GM23338 (cell line): Measurements from ENCODE around the gene TCEA2. TPM values are rescaled to one million over a fixed set of nuclear protein-coding genes. Genes with fewer than 3 reads are reported as not detected.

Experiments used
- EZH2 ChIP-seq: fragments of 200-600 bp; sonication (generic); IDR thresholded peaks from one replicate; pipeline ENCODE4 v1.8.0; 2017; ENCODE audit warnings: antibody characterized with exemption, mild to moderate bottlenecking, low read depth; ENCODE audit not compliant: unreplicated experiment
- JUNB ChIP-seq: IDR thresholded peaks from one replicate; pipeline ENCODE4 v1.6.1; 2016; ENCODE audit warnings: antibody characterized with exemption; ENCODE audit not compliant: unreplicated experiment
- POLR2AphosphoS5 ChIP-seq: IDR thresholded peaks from 2 replicates; pipeline ENCODE4 v1.6.1; 2016; ENCODE audit warnings: antibody characterized with exemption, low read depth
- STAT1 ChIP-seq: IDR thresholded peaks from one replicate; pipeline ENCODE4 v1.6.1; 2016; ENCODE audit warnings: antibody characterized with exemption; ENCODE audit not compliant: unreplicated experiment
- ZNF114 ChIP-seq: fragments of 250-450 bp; sonication (Bioruptor Pico); IDR thresholded peaks from 2 replicates; pipeline ENCODE4 v1.5.0; 2020; ENCODE audit warnings: mild to moderate bottlenecking, moderate library complexity
- ZNF331 ChIP-seq: fragments of 250-450 bp; sonication (Bioruptor Pico); IDR thresholded peaks from 2 replicates; pipeline ENCODE4 v1.5.0; 2020; ENCODE audit warnings: low read depth, mild to moderate bottlenecking, moderate library complexity
- polyA plus RNA-seq: library from polyadenylated mRNA; unstranded; fragments of >200 nt; fragmentation: Nextera tagmentation; extraction: Ambion mirVana; gene quantifications from 2 replicates; pipeline ENCODE4 v1.2.1, GENCODE V29; 2016
- total RNA-seq: library from RNA; depleted of rRNA; stranded (reverse); fragments of >200 nt; shearing (Covaris generic); gene quantifications from 2 replicates; pipeline ENCODE4 v1.2.3, GENCODE V29; 2014
- TF ChIP-seq, protein P1 (sequence below): fragments of 250-450 bp; sonication (Bioruptor Pico); IDR thresholded peaks from 2 replicates; pipeline ENCODE4 v1.5.0; 2020; ENCODE audit warnings: mild to moderate bottlenecking, moderate library complexity
- TF ChIP-seq, protein P2 (sequence below): IDR thresholded peaks from 2 replicates; pipeline ENCODE4 v1.6.1; 2016; ENCODE audit warnings: antibody characterized with exemption

Gene TCEA2
- total and polyA plus RNA-seq, 2 experiments from 2014 or later, result 21.0 to 54.4 TPM

DNA sequence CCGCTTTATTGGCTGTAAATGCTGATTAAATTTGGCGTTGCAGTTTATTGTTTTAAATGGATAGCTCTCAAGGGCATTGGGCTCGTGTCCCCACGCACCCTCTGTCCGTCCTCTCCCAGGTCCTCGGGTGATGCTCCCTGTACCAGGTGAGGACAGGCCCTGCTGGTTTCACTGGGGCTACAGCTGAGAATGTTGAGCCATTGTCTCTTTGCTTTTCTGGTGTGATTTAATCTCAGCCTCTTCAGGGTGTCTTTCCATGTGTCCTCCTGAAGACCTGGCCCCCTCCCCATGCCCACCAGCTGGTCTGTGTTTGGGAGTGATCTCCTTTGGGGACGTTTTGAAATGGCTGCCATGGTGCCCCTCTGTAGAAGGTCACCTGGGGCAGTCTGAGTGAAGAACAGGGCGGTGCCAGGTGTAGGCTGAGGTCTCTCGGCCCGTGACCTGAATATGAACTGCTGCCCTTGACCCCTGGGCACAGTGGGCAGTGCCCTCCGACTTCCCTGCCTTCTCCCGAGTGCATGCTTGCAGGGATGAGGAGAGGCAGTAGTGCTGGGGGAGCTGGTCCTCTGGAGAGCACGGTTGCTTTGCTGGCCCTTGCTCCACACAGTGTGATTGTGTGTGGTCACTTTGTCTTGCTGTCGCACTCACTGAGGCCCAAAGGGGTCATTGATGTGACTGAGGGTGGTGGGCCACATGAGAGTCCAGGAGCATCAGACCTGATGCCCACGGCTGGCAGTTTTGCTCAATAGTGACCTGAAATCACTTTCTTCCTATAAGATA is 39.4 kb upstream of the TCEA2 start (continued):
- TF ChIP-seq, protein P1, sequence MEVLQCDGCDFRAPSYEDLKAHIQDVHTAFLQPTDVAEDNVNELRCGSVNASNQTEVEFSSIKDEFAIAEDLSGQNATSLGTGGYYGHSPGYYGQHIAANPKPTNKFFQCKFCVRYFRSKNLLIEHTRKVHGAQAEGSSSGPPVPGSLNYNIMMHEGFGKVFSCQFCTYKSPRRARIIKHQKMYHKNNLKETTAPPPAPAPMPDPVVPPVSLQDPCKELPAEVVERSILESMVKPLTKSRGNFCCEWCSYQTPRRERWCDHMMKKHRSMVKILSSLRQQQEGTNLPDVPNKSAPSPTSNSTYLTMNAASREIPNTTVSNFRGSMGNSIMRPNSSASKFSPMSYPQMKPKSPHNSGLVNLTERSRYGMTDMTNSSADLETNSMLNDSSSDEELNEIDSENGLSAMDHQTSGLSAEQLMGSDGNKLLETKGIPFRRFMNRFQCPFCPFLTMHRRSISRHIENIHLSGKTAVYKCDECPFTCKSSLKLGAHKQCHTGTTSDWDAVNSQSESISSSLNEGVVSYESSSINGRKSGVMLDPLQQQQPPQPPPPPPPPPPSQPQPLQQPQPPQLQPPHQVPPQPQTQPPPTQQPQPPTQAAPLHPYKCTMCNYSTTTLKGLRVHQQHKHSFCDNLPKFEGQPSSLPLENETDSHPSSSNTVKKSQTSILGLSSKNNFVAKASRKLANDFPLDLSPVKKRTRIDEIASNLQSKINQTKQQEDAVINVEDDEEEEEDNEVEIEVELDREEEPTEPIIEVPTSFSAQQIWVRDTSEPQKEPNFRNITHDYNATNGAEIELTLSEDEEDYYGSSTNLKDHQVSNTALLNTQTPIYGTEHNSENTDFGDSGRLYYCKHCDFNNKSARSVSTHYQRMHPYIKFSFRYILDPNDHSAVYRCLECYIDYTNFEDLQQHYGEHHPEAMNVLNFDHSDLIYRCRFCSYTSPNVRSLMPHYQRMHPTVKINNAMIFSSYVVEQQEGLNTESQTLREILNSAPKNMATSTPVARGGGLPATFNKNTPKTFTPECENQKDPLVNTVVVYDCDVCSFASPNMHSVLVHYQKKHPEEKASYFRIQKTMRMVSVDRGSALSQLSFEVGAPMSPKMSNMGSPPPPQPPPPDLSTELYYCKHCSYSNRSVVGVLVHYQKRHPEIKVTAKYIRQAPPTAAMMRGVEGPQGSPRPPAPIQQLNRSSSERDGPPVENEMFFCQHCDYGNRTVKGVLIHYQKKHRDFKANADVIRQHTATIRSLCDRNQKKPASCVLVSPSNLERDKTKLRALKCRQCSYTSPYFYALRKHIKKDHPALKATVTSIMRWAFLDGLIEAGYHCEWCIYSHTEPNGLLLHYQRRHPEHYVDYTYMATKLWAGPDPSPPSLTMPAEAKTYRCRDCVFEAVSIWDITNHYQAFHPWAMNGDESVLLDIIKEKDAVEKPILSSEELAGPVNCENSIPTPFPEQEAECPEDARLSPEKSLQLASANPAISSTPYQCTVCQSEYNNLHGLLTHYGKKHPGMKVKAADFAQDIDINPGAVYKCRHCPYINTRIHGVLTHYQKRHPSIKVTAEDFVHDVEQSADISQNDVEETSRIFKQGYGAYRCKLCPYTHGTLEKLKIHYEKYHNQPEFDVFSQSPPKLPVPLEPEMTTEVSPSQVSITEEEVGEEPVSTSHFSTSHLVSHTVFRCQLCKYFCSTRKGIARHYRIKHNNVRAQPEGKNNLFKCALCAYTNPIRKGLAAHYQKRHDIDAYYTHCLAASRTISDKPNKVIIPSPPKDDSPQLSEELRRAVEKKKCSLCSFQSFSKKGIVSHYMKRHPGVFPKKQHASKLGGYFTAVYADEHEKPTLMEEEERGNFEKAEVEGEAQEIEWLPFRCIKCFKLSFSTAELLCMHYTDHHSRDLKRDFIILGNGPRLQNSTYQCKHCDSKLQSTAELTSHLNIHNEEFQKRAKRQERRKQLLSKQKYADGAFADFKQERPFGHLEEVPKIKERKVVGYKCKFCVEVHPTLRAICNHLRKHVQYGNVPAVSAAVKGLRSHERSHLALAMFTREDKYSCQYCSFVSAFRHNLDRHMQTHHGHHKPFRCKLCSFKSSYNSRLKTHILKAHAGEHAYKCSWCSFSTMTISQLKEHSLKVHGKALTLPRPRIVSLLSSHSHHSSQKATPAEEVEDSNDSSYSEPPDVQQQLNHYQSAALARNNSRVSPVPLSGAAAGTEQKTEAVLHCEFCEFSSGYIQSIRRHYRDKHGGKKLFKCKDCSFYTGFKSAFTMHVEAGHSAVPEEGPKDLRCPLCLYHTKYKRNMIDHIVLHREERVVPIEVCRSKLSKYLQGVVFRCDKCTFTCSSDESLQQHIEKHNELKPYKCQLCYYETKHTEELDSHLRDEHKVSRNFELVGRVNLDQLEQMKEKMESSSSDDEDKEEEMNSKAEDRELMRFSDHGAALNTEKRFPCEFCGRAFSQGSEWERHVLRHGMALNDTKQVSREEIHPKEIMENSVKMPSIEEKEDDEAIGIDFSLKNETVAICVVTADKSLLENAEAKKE (CRISPR knock-in tag), result no peak
- TF ChIP-seq ZNF114 (CRISPR knock-in tag) (no peak), STAT1 (no peak), POLR2AphosphoS5 (no peak), EZH2 (no peak), ZNF331 (CRISPR knock-in tag) (no peak), JUNB (no peak)
- TF ChIP-seq, protein P2, sequence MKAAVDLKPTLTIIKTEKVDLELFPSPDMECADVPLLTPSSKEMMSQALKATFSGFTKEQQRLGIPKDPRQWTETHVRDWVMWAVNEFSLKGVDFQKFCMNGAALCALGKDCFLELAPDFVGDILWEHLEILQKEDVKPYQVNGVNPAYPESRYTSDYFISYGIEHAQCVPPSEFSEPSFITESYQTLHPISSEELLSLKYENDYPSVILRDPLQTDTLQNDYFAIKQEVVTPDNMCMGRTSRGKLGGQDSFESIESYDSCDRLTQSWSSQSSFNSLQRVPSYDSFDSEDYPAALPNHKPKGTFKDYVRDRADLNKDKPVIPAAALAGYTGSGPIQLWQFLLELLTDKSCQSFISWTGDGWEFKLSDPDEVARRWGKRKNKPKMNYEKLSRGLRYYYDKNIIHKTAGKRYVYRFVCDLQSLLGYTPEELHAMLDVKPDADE, result no peak
